K562 (cell line): ENCODE measurements around the gene BCL7C. TPM values are rescaled to one million over a fixed set of nuclear protein-coding genes. Genes with fewer than 3 reads are reported as not detected.

ENCODE experiments used
- BRD4 ChIP-seq: fragments of 200-600 bp; sonication (generic); IDR thresholded peaks from 2 replicates; pipeline ENCODE4 v1.6.1; 2017; ENCODE audit warnings: inconsistent platforms
- C11orf30 ChIP-seq: fragments of 450-650 bp; IDR thresholded peaks from 2 replicates; pipeline ENCODE4 v1.6.1; 2016; ENCODE audit warnings: low read depth, mild to moderate bottlenecking
- CHD4 ChIP-seq: fragments of 200-600 bp; sonication (generic); IDR thresholded peaks from 3 replicates; pipeline ENCODE4 v1.6.1; 2012; ENCODE audit warnings: low read depth, mild to moderate bottlenecking, mixed read lengths, low read length, inconsistent platforms; ENCODE audit not compliant: insufficient read depth, insufficient replicate concordance, poor library complexity, severe bottlenecking
- CREM ChIP-seq: IDR thresholded peaks from 2 replicates; pipeline ENCODE4 v1.6.1; 2014; ENCODE audit warnings: antibody characterized with exemption, low read depth
- ETV6 ChIP-seq, 3 experiments: fragments of 150-350 bp in 1 of 3; sonication (generic) in 1 of 3; formaldehyde crosslinking in 1 of 3; IDR thresholded peaks; 2 replicates each; pipeline versions ENCODE4 v1.6.1 to v1.8.0; 2014 to 2022; ENCODE audit warnings: borderline replicate concordance in 2 of 3, low read depth in 2 of 3, antibody characterized with exemption in 1 of 3, low read length in 1 of 3, mild to moderate bottlenecking in 1 of 3, missing genetic modification reagents in 1 of 3
- IRF9 ChIP-seq: fragments of 450-650 bp; IDR thresholded peaks from 2 replicates; pipeline ENCODE4 v1.6.1; 2016; ENCODE audit warnings: missing biosample characterization, missing genetic modification characterization
- RBM22 ChIP-seq: fragments of 200-400 bp; formaldehyde crosslinking; IDR thresholded peaks from 2 replicates; pipeline ENCODE4 v1.6.1; 2018; ENCODE audit warnings: low read length, low read depth; ENCODE audit not compliant: poor library complexity, severe bottlenecking
- RNF219 ChIP-seq: fragments of 250-450 bp; sonication (Bioruptor Pico); IDR thresholded peaks from 2 replicates; pipeline ENCODE4 v1.5.0; 2022; ENCODE audit warnings: mild to moderate bottlenecking
- TSC22D4 ChIP-seq: fragments of 450-650 bp; IDR thresholded peaks from 2 replicates; pipeline ENCODE4 v1.6.1; 2016; ENCODE audit warnings: missing genetic modification characterization, missing biosample characterization, control low read depth
- ZEB2 ChIP-seq: fragments of 450-650 bp; IDR thresholded peaks from 2 replicates; pipeline ENCODE4 v1.6.1; 2016
- ZNF121 ChIP-seq: sonication (generic); formaldehyde crosslinking; conservative IDR thresholded peaks from 2 replicates; pipeline ENCODE4 v1.8.0; 2022; ENCODE audit warnings: missing genetic modification reagents
- ZNF224 ChIP-seq: sonication (generic); formaldehyde crosslinking; IDR thresholded peaks from 2 replicates; pipeline ENCODE4 v1.8.0; 2022; ENCODE audit warnings: mild to moderate bottlenecking, missing genetic modification reagents
- ZNF583 ChIP-seq: fragments of 250-450 bp; sonication (Bioruptor Pico); IDR thresholded peaks from 2 replicates; pipeline ENCODE4 v1.4.0; 2020
- ZNF589 ChIP-seq: fragments of 200-800 bp; sonication (Bioruptor generic); IDR thresholded peaks from 2 replicates; pipeline ENCODE4 v1.6.1; 2016; ENCODE audit warnings: low read depth, missing genetic modification characterization, missing compliant biosample characterization
- ZNF668 ChIP-seq: fragments of 250-450 bp; sonication (Bioruptor Pico); IDR thresholded peaks from 2 replicates; pipeline ENCODE4 v1.8.0; 2022; ENCODE audit warnings: mild to moderate bottlenecking, inconsistent platforms
- ZNF830 ChIP-seq: fragments of 250-450 bp; sonication (Bioruptor Pico); IDR thresholded peaks from 2 replicates; pipeline ENCODE4 v1.5.0; 2021; ENCODE audit warnings: mild to moderate bottlenecking
- polyA plus RNA-seq, 8 experiments: library from polyadenylated mRNA; depleted of rRNA in 4 of 8; stranded (reverse) in 5 of 8; unstranded in 3 of 8; fragments of >200 nt; fragmentation: Nextera tagmentation in 2 of 8; fragmentation: Illumina TruSeq in 1 of 8; extraction: Ambion mirVana in 2 of 8; extraction: Trizol in 1 of 8; gene quantifications; 2 replicates each; pipeline versions ENCODE4 v1.2.1 to v1.2.3, GENCODE V29; 2011 to 2014; ENCODE audit warnings: inconsistent platforms in 1 of 8, missing spikeins in 1 of 8
- total RNA-seq, 7 experiments: library from RNA; depleted of rRNA in 6 of 7; stranded (reverse); fragments of >200 nt in 6 of 7; fragmentation: Illumina TruSeq in 2 of 7; extraction: Trizol in 2 of 7; gene quantifications; 2 replicates each; pipeline versions ENCODE4 v1.2.1 to v1.2.3, GENCODE V29; 2011 to 2021; ENCODE audit warnings: low replicate concordance in 1 of 7
- TF ChIP-seq, protein P1 (sequence below): fragments of 200-800 bp; sonication (Bioruptor generic); IDR thresholded peaks from 2 replicates; pipeline ENCODE4 v1.6.1; 2016; ENCODE audit warnings: missing genetic modification characterization, missing compliant biosample characterization

Gene BCL7C
- total and polyA plus RNA-seq, 9 of the 15 experiments (the other 6 are each of a cell fraction or from before 2014, with no cell fraction given), result 1.7 to 85.8 (median 19.6) TPM

DNA sequence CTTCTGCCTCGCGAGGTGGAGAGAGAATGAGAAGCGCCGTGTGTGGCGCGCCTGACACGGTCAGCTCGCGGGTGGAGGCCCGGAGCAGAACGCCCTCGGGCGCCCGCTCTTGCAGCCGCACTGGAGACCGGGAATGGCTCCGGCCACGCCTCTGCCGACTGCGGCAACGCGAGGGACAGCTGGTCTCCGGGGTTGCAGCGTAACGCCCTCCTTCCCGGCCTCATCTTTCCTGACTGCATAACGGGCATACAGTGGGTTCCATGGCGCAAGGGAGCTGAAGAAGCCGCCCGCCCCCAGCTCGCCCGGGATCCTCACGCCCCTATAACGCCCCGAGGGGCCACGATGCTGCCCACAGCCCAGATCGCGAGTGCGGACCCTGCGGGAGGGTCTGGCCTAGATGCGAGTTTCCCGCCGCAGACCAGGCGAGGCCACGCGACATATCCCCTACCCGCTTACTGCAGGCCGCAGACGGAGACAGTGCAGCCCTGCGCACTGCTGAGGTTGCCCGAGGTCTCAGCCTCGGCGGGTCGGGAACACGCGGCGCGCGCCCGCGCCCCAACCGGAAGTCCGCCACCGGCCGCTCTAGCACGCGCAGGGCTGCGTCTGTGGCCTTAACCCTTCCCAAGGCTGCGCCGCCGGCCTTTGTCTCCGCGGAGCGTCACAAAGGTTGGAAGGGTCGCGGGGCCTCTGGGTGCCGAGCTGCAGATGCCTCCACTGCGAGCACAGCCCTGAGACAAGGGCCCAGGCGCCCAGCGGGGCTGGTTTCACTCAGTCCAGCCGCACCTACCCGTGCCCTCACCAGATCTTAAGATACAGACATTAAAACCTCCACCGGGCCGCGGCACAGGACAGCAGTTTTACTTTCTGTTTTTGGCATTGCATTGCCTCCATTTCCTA is 18.8 kb downstream of the BCL7C start (continued):
- 0 out of 2 replicates have a peak, but pooled peaks have one; percentile 67 for TF ChIP-seq ZNF224
- peak; percentile 73; the same call in 1 of the 2 replicates for TF ChIP-seq ZNF830 (CRISPR knock-in tag)
- TF ChIP-seq ZNF121, result no peak
- peak; percentile 63; the same call in 1 of the 2 replicates for TF ChIP-seq BRD4
- peak; percentile 86 for TF ChIP-seq RBM22
- no peak for TF ChIP-seq IRF9 (tag)
- TF ChIP-seq RNF219 (CRISPR knock-in tag), result no peak
- TF ChIP-seq ZEB2, result no peak; the same call in 1 of the 2 replicates
- TF ChIP-seq TSC22D4 (tag), result no peak
- peak; percentile 92 for TF ChIP-seq ZNF589 (CRISPR knock-in tag)
- peak; percentile 21; the same call in 1 of the 2 replicates for TF ChIP-seq ZNF583 (CRISPR knock-in tag)
- TF ChIP-seq, protein P1, sequence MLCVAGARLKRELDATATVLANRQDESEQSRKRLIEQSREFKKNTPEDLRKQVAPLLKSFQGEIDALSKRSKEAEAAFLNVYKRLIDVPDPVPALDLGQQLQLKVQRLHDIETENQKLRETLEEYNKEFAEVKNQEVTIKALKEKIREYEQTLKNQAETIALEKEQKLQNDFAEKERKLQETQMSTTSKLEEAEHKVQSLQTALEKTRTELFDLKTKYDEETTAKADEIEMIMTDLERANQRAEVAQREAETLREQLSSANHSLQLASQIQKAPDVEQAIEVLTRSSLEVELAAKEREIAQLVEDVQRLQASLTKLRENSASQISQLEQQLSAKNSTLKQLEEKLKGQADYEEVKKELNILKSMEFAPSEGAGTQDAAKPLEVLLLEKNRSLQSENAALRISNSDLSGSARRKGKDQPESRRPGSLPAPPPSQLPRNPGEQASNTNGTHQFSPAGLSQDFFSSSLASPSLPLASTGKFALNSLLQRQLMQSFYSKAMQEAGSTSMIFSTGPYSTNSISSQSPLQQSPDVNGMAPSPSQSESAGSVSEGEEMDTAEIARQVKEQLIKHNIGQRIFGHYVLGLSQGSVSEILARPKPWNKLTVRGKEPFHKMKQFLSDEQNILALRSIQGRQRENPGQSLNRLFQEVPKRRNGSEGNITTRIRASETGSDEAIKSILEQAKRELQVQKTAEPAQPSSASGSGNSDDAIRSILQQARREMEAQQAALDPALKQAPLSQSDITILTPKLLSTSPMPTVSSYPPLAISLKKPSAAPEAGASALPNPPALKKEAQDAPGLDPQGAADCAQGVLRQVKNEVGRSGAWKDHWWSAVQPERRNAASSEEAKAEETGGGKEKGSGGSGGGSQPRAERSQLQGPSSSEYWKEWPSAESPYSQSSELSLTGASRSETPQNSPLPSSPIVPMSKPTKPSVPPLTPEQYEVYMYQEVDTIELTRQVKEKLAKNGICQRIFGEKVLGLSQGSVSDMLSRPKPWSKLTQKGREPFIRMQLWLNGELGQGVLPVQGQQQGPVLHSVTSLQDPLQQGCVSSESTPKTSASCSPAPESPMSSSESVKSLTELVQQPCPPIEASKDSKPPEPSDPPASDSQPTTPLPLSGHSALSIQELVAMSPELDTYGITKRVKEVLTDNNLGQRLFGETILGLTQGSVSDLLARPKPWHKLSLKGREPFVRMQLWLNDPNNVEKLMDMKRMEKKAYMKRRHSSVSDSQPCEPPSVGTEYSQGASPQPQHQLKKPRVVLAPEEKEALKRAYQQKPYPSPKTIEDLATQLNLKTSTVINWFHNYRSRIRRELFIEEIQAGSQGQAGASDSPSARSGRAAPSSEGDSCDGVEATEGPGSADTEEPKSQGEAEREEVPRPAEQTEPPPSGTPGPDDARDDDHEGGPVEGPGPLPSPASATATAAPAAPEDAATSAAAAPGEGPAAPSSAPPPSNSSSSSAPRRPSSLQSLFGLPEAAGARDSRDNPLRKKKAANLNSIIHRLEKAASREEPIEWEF (CRISPR knock-in tag), result no peak
- TF ChIP-seq CHD4, result peak; percentile 36
- TF ChIP-seq ETV6 (IDR thresholded peaks at IDR 0.05; ENCODE audit: borderline replicate concordance in 1 of 2, low read depth in 2 of 2, low read length in 1 of 2), result 0 out of 4 replicates have a peak, but pooled peaks of 1 of the 2 experiments have one; percentile 43
- no peak for TF ChIP-seq ETV6 (CRISPR knock-in tag; IDR thresholded peaks at IDR 0.05; ENCODE audit: borderline replicate concordance)
- TF ChIP-seq CREM, result peak; percentile 80
- TF ChIP-seq ZNF668 (CRISPR knock-in tag), result no peak
- peak; percentile 70 for TF ChIP-seq C11orf30
